ENCODE measurements around the gene ELMO1. TPM values are rescaled to one million over a fixed set of nuclear protein-coding genes. Genes with fewer than 3 reads are reported as not detected.
A peak's percentile ranks its signal among the peaks of the same experiment; 100 is the strongest.

Gene ELMO1
- total RNA-seq, 4 donors from 2014 or later, result 24.6 to 120 (median 71.9) TPM

DNA sequence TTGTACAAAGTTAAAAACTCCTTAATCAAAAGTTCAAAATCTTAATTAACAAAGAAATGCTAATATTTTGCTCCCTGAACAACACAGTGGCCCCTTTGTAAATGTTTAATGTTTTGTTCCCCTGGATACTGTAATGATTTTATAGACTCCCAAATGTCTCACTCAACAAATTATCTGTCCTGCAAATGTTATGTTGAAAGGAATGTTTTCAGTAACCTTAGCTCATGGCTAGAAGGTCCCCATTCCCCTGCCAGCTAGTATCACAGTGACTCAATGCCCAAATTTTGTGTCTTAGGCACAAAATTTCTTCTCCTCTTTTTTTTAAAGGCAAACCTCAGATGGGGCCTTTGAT, 298.9 kb downstream of the ELMO1 start:
- TF ChIP-seq POLR2AphosphoS5 (IDR thresholded peaks at IDR 0.05) (no peak), POLR2A (IDR thresholded peaks at IDR 0.05) (no peak)
- in situ Hi-C loops (cut with MboI; ENCODE audit: low pct_ligation_motif_present in 1 of 4, low pct_unique_long_range_greater_than_20kb in 1 of 4, low sequenced_read_pairs in 3 of 4) (no loop called here), intact Hi-C loops (cut with DNase I; ENCODE audit: low total_unique reads) (no loop called here)
- no peaks in the 10 kb centered on the region for H3K27me3 ChIP-seq
- H3K4me1 ChIP-seq, result peaks cover 6 to 21% (median 11%) of the 10 kb centered on the region in 4 donors
- DNase-seq, result no peak
- no peaks in the 10 kb centered on the region for H3K9me3 ChIP-seq
- H3K27ac ChIP-seq, result peak overlapping the region in 3 of 4 donors; percentile 32 to 54 (median 34)
- no peak overlapping the region for H3K4me3 ChIP-seq
- H3K36me3 ChIP-seq, result no peaks in the 10 kb centered on the region

GRCh38 chr7:37149051-37149772, 299.5 kb downstream of the ELMO1 start:
- no peak overlapping the region for H3K4me3 ChIP-seq
- H3K4me1 ChIP-seq, result peaks cover 6 to 21% (median 11%) of the 10 kb centered on the region in 4 donors
- H3K27ac ChIP-seq, result peak overlapping the region in 2 of 4 donors; percentile 34 to 54
- TF ChIP-seq POLR2A (IDR thresholded peaks at IDR 0.05) (no peak), EP300 (IDR thresholded peaks at IDR 0.05; ENCODE audit: low read depth) (no peak), POLR2AphosphoS5 (IDR thresholded peaks at IDR 0.05) (no peak)
- TF ChIP-seq, protein P1, sequence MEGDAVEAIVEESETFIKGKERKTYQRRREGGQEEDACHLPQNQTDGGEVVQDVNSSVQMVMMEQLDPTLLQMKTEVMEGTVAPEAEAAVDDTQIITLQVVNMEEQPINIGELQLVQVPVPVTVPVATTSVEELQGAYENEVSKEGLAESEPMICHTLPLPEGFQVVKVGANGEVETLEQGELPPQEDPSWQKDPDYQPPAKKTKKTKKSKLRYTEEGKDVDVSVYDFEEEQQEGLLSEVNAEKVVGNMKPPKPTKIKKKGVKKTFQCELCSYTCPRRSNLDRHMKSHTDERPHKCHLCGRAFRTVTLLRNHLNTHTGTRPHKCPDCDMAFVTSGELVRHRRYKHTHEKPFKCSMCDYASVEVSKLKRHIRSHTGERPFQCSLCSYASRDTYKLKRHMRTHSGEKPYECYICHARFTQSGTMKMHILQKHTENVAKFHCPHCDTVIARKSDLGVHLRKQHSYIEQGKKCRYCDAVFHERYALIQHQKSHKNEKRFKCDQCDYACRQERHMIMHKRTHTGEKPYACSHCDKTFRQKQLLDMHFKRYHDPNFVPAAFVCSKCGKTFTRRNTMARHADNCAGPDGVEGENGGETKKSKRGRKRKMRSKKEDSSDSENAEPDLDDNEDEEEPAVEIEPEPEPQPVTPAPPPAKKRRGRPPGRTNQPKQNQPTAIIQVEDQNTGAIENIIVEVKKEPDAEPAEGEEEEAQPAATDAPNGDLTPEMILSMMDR (IDR thresholded peaks at IDR 0.05), result no peak
- H3K9me3 ChIP-seq, result no peaks in the 10 kb centered on the region
- in situ Hi-C loops (cut with MboI; ENCODE audit: low pct_ligation_motif_present in 1 of 4, low pct_unique_long_range_greater_than_20kb in 1 of 4, low sequenced_read_pairs in 3 of 4) (no loop called here), intact Hi-C loops (cut with DNase I; ENCODE audit: low total_unique reads) (no loop called here)
- H3K27me3 ChIP-seq, result no peaks in the 10 kb centered on the region
- DNase-seq, result no peak
- WGBS, 2 donors (ENCODE audit: low coverage in 1 of 2), result 32 to 44% methylated on average over 2 to 3 of the region's 3 CpGs
- H3K36me3 ChIP-seq, result no peaks in the 10 kb centered on the region

GRCh38 chr7:37145682-37146081, 303.0 kb downstream of the ELMO1 start:
- TF ChIP-seq POLR2AphosphoS5 (IDR thresholded peaks at IDR 0.05) (no peak), EP300 (IDR thresholded peaks at IDR 0.05; ENCODE audit: low read depth) (no peak), POLR2A (IDR thresholded peaks at IDR 0.05) (no peak)
- TF ChIP-seq, protein P1 (IDR thresholded peaks at IDR 0.05), result no peak
- intact Hi-C loops (cut with DNase I; ENCODE audit: low total_unique reads), result no loop called here
- WGBS, 2 donors (ENCODE audit: low coverage in 1 of 2), result 76 to 90% methylated on average over 2 of the region's 2 CpGs
- H3K4me1 ChIP-seq, result peaks cover 6 to 17% (median 11%) of the 10 kb centered on the region in 4 donors
- no peaks in the 10 kb centered on the region for H3K36me3 ChIP-seq
- DNase-seq, result no peak
- H3K4me3 ChIP-seq, result no peak overlapping the region
- H3K9me3 ChIP-seq, result peaks cover 2 to 6% of the 10 kb centered on the region in 2 donors
- H3K27me3 ChIP-seq, result no peaks in the 10 kb centered on the region
- in situ Hi-C loops (cut with MboI; ENCODE audit: low pct_ligation_motif_present in 1 of 4, low pct_unique_long_range_greater_than_20kb in 1 of 4, low sequenced_read_pairs in 3 of 4), result no loop called here
- H3K27ac ChIP-seq, result no peak overlapping the region

DNA sequence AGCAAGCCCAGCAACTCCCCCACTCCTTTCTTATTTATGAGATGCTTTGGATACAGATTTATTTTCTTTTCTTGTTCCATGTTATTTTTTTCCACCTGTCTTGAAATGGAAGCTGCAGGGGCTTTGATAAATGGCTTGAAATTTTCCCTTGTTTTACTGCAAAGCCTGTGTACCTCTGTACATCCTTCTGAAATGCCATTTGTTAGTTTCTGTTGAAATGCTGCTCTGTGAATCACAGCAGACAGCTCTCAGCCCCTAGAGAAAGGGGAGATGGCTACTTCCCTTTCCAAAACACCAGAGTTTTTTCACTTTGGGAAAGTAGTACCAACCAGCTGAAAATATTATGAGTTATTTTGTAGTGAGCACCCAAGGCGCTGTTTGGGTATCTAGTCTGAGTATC, 304.2 kb downstream of the ELMO1 start:
- Histone ChIP-seq H3K9me3 (peaks cover 7 to 13% of the 10 kb centered on the region in 2 donors), H3K4me3 (no peak overlapping the region), H3K4me1 (peaks cover 0 to 7% (median 3%) of the 10 kb centered on the region in 4 donors), H3K36me3 (no peaks in the 10 kb centered on the region), H3K27me3 (no peaks in the 10 kb centered on the region), H3K27ac (no peak overlapping the region)
- in situ Hi-C loops (cut with MboI; ENCODE audit: low pct_ligation_motif_present in 1 of 4, low pct_unique_long_range_greater_than_20kb in 1 of 4, low sequenced_read_pairs in 3 of 4) (no loop called here), intact Hi-C loops (cut with DNase I; ENCODE audit: low total_unique reads) (no loop called here)
- no peak for TF ChIP-seq EP300 (IDR thresholded peaks at IDR 0.05; ENCODE audit: low read depth)
- no peak for TF ChIP-seq POLR2AphosphoS5 (IDR thresholded peaks at IDR 0.05)
- TF ChIP-seq POLR2A (IDR thresholded peaks at IDR 0.05), result no peak
- TF ChIP-seq, protein P1 (IDR thresholded peaks at IDR 0.05), result no peak
- DNase-seq, result no peak
- WGBS, 2 donors (ENCODE audit: low coverage in 1 of 2), result 60 to 86% methylated on average over 1 of the region's 1 CpG

All from transverse colon (tissue), 4 donors.